Measurements from ENCODE around the gene XRCC3.
A peak's percentile ranks its signal among the peaks of the same experiment; 100 is the strongest.

XRCC3 gene

GRCh38 chr14:103715052-103716000 is at the start of gene XRCC3, which contains the start of gene ZFYVE21:
Gene XRCC3, minus strand, starts transcription at chr14:103715451. Its CDS starts 4,364 bp downstream, at chr14:103711087.
Gene ZFYVE21, plus strand, starts transcription at chr14:103715810. Its CDS starts 32 bp downstream, at chr14:103715842.
- H3K9me3 Mint-ChIP-seq (ENCODE audit: low read depth): no peaks in the 10 kb centered on the region
- peak within 1 kb of the TSS; percentile 94 for H3K4me3 Mint-ChIP-seq
- no peaks in the 10 kb centered on the region for H3K36me3 Mint-ChIP-seq
- H3K27me3 Mint-ChIP-seq: no peaks in the 10 kb centered on the region
- H3K4me1 Mint-ChIP-seq (ENCODE audit: low read depth): peaks cover 45% of the 10 kb centered on the region
- peak within 1 kb of the TSS; percentile 95 for H3K27ac Mint-ChIP-seq

DNA sequence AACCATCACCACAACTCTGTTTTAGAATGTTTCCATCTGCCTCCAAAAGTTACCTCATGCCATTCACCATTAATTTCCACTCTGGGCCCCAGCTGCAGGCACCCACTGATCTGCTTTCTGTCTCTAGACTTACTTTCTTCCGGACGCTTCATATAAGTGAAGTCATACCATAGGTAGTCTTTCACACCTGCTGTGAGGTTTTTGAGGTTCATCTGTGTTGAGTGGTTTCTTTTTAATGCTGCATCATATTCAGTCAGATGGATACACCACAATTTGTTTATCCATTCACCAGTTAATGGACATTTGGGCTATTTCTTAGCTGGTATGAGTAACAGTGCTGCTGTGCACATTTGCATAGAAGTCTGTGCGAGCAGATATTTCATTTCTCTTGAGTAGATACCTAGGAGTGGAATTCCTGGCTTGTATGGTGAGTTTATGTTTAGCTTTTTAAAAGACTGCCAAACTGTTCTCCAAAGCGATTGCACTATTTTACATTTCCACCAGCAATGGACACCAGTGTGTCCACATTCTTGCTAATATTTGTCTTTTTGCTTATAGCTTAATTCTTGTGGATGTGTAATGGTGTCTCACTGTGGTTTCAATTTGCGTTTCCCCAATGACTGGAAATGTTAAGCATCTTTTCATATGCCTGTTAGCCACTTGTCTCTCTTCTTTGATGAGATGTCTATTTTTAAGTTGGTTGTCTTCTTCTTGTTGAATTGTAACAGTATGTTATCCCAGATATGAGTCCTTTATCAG is 48.7 kb upstream of the XRCC3 start:
- no peaks in the 10 kb centered on the region for H3K27me3 Mint-ChIP-seq
- no peaks in the 10 kb centered on the region for H3K4me1 Mint-ChIP-seq (ENCODE audit: low read depth)
- no peak overlapping the region for H3K4me3 Mint-ChIP-seq
- H3K27ac Mint-ChIP-seq: no peak overlapping the region
- peaks cover 4% of the 10 kb centered on the region for H3K36me3 Mint-ChIP-seq
- H3K9me3 Mint-ChIP-seq (ENCODE audit: low read depth): no peaks in the 10 kb centered on the region

DNA sequence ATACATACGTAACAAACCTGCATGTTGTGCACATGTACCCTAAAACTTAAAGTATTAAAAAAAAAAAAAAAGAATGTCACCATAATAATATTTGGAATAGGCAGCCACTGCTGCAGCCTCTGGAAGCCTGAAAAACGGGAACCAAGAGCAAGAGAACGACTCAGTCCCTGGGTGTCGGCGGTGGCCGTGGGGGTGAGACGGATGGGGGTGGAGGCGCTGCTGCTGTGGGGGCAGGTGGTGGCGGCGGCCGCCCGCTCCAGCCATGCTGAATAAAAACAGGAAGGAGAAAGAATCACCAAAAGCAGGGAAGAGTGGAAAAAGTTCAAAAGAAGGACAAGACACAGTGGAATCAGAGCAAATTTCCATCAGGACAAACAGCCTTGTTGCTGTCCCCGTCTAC is 47.3 kb upstream of the XRCC3 start:
- Mint-ChIP-seq H3K4me3 (no peak overlapping the region), H3K27me3 (no peaks in the 10 kb centered on the region), H3K27ac (no peak overlapping the region), H3K9me3 (ENCODE audit: low read depth) (no peaks in the 10 kb centered on the region), H3K36me3 (peaks cover 8% of the 10 kb centered on the region), H3K4me1 (ENCODE audit: low read depth) (no peaks in the 10 kb centered on the region)

GRCh38 chr14:103762036-103762435 is 46.8 kb upstream of the XRCC3 start:
- Mint-ChIP-seq H3K4me3 (no peak overlapping the region), H3K36me3 (peaks cover 8% of the 10 kb centered on the region), H3K27me3 (no peaks in the 10 kb centered on the region), H3K4me1 (ENCODE audit: low read depth) (no peaks in the 10 kb centered on the region), H3K27ac (no peak overlapping the region), H3K9me3 (ENCODE audit: low read depth) (no peaks in the 10 kb centered on the region)

- Mint-ChIP-seq H3K27ac (no peak overlapping the region), H3K9me3 (ENCODE audit: low read depth) (no peaks in the 10 kb centered on the region), H3K36me3 (peaks cover 3% of the 10 kb centered on the region), H3K4me1 (ENCODE audit: low read depth) (no peaks in the 10 kb centered on the region), H3K4me3 (no peak overlapping the region), H3K27me3 (no peaks in the 10 kb centered on the region)
Observed at GRCh38 chr14:103758059-103758776, 43.0 kb upstream of the XRCC3 start.

GRCh38 chr14:103755060-103755459 is 39.8 kb upstream of the XRCC3 start:
- Mint-ChIP-seq H3K36me3 (peaks cover 3% of the 10 kb centered on the region), H3K27me3 (no peaks in the 10 kb centered on the region), H3K27ac (no peak overlapping the region), H3K9me3 (ENCODE audit: low read depth) (no peaks in the 10 kb centered on the region), H3K4me3 (no peak overlapping the region), H3K4me1 (ENCODE audit: low read depth) (no peaks in the 10 kb centered on the region)

DNA sequence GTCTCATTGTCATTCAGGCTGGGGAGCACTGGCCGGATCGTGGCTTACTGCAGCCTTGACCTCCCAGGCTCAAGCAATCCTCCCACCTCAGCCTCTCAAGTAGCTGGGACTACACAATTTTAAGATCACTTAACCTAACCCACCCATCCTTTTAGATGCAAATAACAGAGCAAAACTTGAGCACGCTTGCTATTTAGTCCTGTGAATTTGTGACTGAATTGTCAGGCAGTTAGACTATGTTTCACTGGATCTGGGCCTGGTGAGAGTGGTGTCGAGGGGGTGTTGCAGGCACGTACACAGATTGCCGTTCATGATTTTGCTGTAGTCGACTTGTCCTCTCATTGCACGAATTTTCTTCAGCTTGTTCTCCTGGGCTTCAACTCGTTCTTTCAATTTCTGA is 38.5 kb upstream of the XRCC3 start:
- peaks cover 5% of the 10 kb centered on the region for H3K36me3 Mint-ChIP-seq
- no peaks in the 10 kb centered on the region for H3K27me3 Mint-ChIP-seq
- peaks cover 5% of the 10 kb centered on the region for H3K4me1 Mint-ChIP-seq (ENCODE audit: low read depth)
- no peak overlapping the region for H3K27ac Mint-ChIP-seq
- no peak overlapping the region for H3K4me3 Mint-ChIP-seq
- no peaks in the 10 kb centered on the region for H3K9me3 Mint-ChIP-seq (ENCODE audit: low read depth)

GRCh38 chr14:103749860-103750259 is 34.6 kb upstream of the XRCC3 start:
- Mint-ChIP-seq H3K27me3 (no peaks in the 10 kb centered on the region), H3K27ac (no peak overlapping the region), H3K4me3 (no peak overlapping the region), H3K9me3 (ENCODE audit: low read depth) (no peaks in the 10 kb centered on the region), H3K36me3 (peaks cover 2% of the 10 kb centered on the region), H3K4me1 (ENCODE audit: low read depth) (peaks cover 13% of the 10 kb centered on the region)

GRCh38 chr14:103749452-103749851 is 34.2 kb upstream of the XRCC3 start:
- peaks cover 2% of the 10 kb centered on the region for H3K36me3 Mint-ChIP-seq
- peaks cover 13% of the 10 kb centered on the region for H3K4me1 Mint-ChIP-seq (ENCODE audit: low read depth)
- H3K9me3 Mint-ChIP-seq (ENCODE audit: low read depth): no peaks in the 10 kb centered on the region
- H3K27me3 Mint-ChIP-seq: no peaks in the 10 kb centered on the region
- H3K27ac Mint-ChIP-seq: peak overlapping the region; percentile 76
- H3K4me3 Mint-ChIP-seq: no peak overlapping the region

- H3K27ac Mint-ChIP-seq: peak overlapping the region; percentile 80
- peaks cover 2% of the 10 kb centered on the region for H3K36me3 Mint-ChIP-seq
- H3K9me3 Mint-ChIP-seq (ENCODE audit: low read depth): no peaks in the 10 kb centered on the region
- H3K4me3 Mint-ChIP-seq: peak overlapping the region; percentile 38
- no peaks in the 10 kb centered on the region for H3K27me3 Mint-ChIP-seq
- H3K4me1 Mint-ChIP-seq (ENCODE audit: low read depth): peaks cover 13% of the 10 kb centered on the region
Observed at GRCh38 chr14:103748534-103748857, 33.2 kb upstream of the XRCC3 start.

GRCh38 chr14:103746701-103747100 is 31.4 kb upstream of the XRCC3 start:
- Mint-ChIP-seq H3K36me3 (peaks cover 2% of the 10 kb centered on the region), H3K4me1 (ENCODE audit: low read depth) (peaks cover 13% of the 10 kb centered on the region), H3K27ac (no peak overlapping the region), H3K9me3 (ENCODE audit: low read depth) (no peaks in the 10 kb centered on the region), H3K4me3 (no peak overlapping the region), H3K27me3 (no peaks in the 10 kb centered on the region)

DNA sequence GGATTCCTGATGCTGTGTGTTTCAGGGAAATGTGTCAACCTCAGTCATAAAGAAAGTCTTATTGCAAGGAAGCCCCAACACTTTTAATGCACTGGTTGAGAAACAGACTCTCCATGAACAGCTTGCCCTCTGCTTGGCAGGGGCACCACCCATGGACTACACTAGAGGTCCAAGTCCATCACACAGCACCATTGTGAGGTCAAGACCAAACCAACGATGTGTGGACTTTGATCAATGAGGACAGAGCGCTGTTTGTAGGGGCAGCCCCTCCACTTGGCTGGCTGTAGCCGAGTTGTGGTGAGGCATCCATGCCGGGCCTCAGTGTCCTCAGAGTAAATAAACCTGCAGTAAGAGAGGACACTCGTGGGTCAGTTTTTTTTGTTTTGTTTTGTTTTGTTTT is 30.2 kb upstream of the XRCC3 start:
- H3K4me3 Mint-ChIP-seq: no peak overlapping the region
- H3K36me3 Mint-ChIP-seq: peaks cover 2% of the 10 kb centered on the region
- peaks cover 13% of the 10 kb centered on the region for H3K4me1 Mint-ChIP-seq (ENCODE audit: low read depth)
- H3K27me3 Mint-ChIP-seq: no peaks in the 10 kb centered on the region
- H3K9me3 Mint-ChIP-seq (ENCODE audit: low read depth): no peaks in the 10 kb centered on the region
- H3K27ac Mint-ChIP-seq: no peak overlapping the region

DNA sequence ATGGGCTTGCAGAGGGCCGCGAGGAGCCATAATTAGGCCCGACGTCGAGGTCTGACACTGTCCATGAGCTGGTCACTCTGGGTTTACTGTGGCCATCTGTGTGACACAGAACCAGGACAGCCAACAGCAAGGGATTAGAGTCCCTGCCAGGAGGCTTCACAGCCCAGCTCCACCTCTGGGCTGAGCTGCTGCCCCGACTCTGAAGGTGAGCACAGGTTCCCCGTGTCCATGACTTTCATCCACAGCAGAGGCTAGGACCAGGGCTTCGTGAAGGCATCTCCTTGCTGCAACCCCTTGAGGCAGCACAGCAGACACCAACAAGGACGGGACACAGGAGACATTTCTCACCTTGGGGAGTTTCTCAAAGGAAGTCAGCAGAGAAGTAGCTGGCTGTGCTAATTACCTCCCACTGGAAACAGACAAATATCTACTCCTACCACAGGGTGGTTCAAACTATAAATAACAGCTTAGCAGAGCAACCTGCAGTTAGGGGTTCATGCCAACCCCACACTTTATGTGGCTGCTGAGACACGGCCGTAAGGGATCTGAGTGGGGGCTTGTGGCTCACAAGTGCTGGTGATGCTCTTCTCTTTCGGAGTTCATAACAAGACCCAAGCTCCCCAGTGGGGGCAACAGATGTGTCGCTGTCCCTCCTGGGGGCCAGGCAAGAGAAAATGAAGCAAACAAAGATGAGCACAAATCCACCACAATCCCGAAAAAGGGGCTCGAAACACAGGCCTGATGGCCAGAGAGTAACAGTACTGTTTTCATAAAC is 29.6 kb upstream of the XRCC3 start:
- Mint-ChIP-seq H3K4me3 (no peak overlapping the region), H3K27ac (no peak overlapping the region), H3K27me3 (no peaks in the 10 kb centered on the region), H3K9me3 (ENCODE audit: low read depth) (no peaks in the 10 kb centered on the region), H3K4me1 (ENCODE audit: low read depth) (peaks cover 13% of the 10 kb centered on the region), H3K36me3 (peaks cover 2% of the 10 kb centered on the region)

GRCh38 chr14:103743691-103744090 is 28.4 kb upstream of the XRCC3 start:
- Mint-ChIP-seq H3K9me3 (ENCODE audit: low read depth) (no peaks in the 10 kb centered on the region), H3K36me3 (no peaks in the 10 kb centered on the region), H3K27ac (peak overlapping the region; percentile 16), H3K4me3 (no peak overlapping the region), H3K4me1 (ENCODE audit: low read depth) (peaks cover 7% of the 10 kb centered on the region), H3K27me3 (no peaks in the 10 kb centered on the region)
